ENCODE results near the gene ALOX12. TPM values are rescaled to one million over a fixed set of nuclear protein-coding genes. Genes with fewer than 3 reads are reported as not detected.
"Not testable (repeated sequence)": the region's sequence is repeated elsewhere in the genome, so short reads cannot be mapped to it uniquely, and the experiment has no call there.

Gene ALOX12
- total and polyA plus RNA-seq, 2 experiments from 2014 or later: 0.31 TPM; not detected in 1

- no peak for TF ChIP-seq EZH2phosphoT487 (IDR thresholded peaks at IDR 0.05; ENCODE audit: insufficient read depth, low read depth)
- no peak for TF ChIP-seq EZH2 (IDR thresholded peaks at IDR 0.05; ENCODE audit: insufficient read depth, poor library complexity, severe bottlenecking)
- Histone ChIP-seq H3K9ac (no peak overlapping the region), H3K36me3 (ENCODE audit: low read depth) (no peaks in the 10 kb centered on the region), H3K9me3 (ENCODE audit: low read depth) (no peaks in the 10 kb centered on the region), H3K79me2 (ENCODE audit: insufficient read depth) (no peaks in the 10 kb centered on the region), H3K4me3 (no peak overlapping the region), H2AFZ (no peak overlapping the region), H4K20me1 (ENCODE audit: insufficient read depth) (no peaks in the 10 kb centered on the region), H3F3A (ENCODE audit: insufficient read depth) (no peaks in the 10 kb centered on the region), H3K27ac (no peak overlapping the region), H3K4me1 (ENCODE audit: insufficient read depth) (no peaks in the 10 kb centered on the region), H3K27me3 (replicated peaks; ENCODE audit: insufficient read depth) (no peaks in the 10 kb centered on the region; the same call in 1 of the 2 replicates), H3K9me2 (ENCODE audit: insufficient read depth) (no peaks in the 10 kb centered on the region), H3K4me2 (ENCODE audit: unreplicated experiment) (no peak overlapping the region)
- DNase-seq: no peak
- in situ Hi-C loops (cut with MboI): no loop called here
- WGBS, 2 experiments (ENCODE audit: low coverage in 1 of 2, low lambda C conversion rate in 2 of 2, missing lambda C conversion rate in 2 of 2): 72 to 82% methylated on average over 5 of the region's 5 CpGs
These were observed 42.2 kb upstream of the ALOX12 start for GRCh38 chr17:6953689-6954088.

- TF ChIP-seq EZH2 (IDR thresholded peaks at IDR 0.05; ENCODE audit: insufficient read depth, poor library complexity, severe bottlenecking) (no peak), EZH2phosphoT487 (IDR thresholded peaks at IDR 0.05; ENCODE audit: insufficient read depth, low read depth) (no peak)
- in situ Hi-C loops (cut with MboI): no loop called here
These were observed 36.1 kb upstream of the ALOX12 start for GRCh38 chr17:6959700-6960099.

GRCh38 chr17:6969323-6969726 lies 26.5 kb upstream of the ALOX12 start:
- TF ChIP-seq EZH2 (IDR thresholded peaks at IDR 0.05; ENCODE audit: insufficient read depth, poor library complexity, severe bottlenecking) (no peak), EZH2phosphoT487 (IDR thresholded peaks at IDR 0.05; ENCODE audit: insufficient read depth, low read depth) (no peak)
- Histone ChIP-seq H3K4me1 (ENCODE audit: insufficient read depth) (no peaks in the 10 kb centered on the region), H2AFZ (no peak overlapping the region), H3F3A (ENCODE audit: insufficient read depth) (no peaks in the 10 kb centered on the region), H3K27ac (no peak overlapping the region), H3K36me3 (ENCODE audit: low read depth) (no peaks in the 10 kb centered on the region), H3K27me3 (replicated peaks; ENCODE audit: insufficient read depth) (no peaks in the 10 kb centered on the region), H3K79me2 (ENCODE audit: insufficient read depth) (no peaks in the 10 kb centered on the region), H3K9ac (no peak overlapping the region), H3K4me2 (ENCODE audit: unreplicated experiment) (no peak overlapping the region), H3K9me2 (ENCODE audit: insufficient read depth) (no peaks in the 10 kb centered on the region), H3K9me3 (ENCODE audit: low read depth) (no peaks in the 10 kb centered on the region), H3K4me3 (no peak overlapping the region), H4K20me1 (ENCODE audit: insufficient read depth) (no peaks in the 10 kb centered on the region)
- in situ Hi-C loops (cut with MboI): no loop called here
- peak; percentile 3 for DNase-seq
- 62 to 66% methylated on average over 4 of the region's 4 CpGs for WGBS, 2 experiments (ENCODE audit: low coverage in 1 of 2, low lambda C conversion rate in 2 of 2, missing lambda C conversion rate in 2 of 2)

More at GRCh38 chr17:6959700-6960099, 36.1 kb upstream of the ALOX12 start:
- no peak for DNase-seq
- Histone ChIP-seq H3K4me2 (ENCODE audit: unreplicated experiment) (no peak overlapping the region), H3K79me2 (ENCODE audit: insufficient read depth) (no peaks in the 10 kb centered on the region), H3K27me3 (replicated peaks; ENCODE audit: insufficient read depth) (peaks cover 9% of the 10 kb centered on the region), H3K4me1 (ENCODE audit: insufficient read depth) (no peaks in the 10 kb centered on the region), H4K20me1 (ENCODE audit: insufficient read depth) (no peaks in the 10 kb centered on the region), H3K9me2 (ENCODE audit: insufficient read depth) (no peaks in the 10 kb centered on the region; the same call in 1 of the 2 replicates), H3K4me3 (no peak overlapping the region), H3K9me3 (ENCODE audit: low read depth) (no peaks in the 10 kb centered on the region), H3K9ac (no peak overlapping the region), H2AFZ (no peak overlapping the region), H3F3A (ENCODE audit: insufficient read depth) (no peaks in the 10 kb centered on the region), H3K36me3 (ENCODE audit: low read depth) (no peaks in the 10 kb centered on the region), H3K27ac (no peak overlapping the region)
- WGBS, 2 experiments (ENCODE audit: low coverage in 1 of 2, low lambda C conversion rate in 2 of 2, missing lambda C conversion rate in 2 of 2): 57 to 59% methylated on average over 3 of the region's 3 CpGs

- DNase-seq: no peak
- no peaks in the 10 kb centered on the region for H3K9me2 ChIP-seq (ENCODE audit: insufficient read depth)
- no peak overlapping the region for H3K9ac ChIP-seq
- H3K36me3 ChIP-seq (ENCODE audit: low read depth): no peaks in the 10 kb centered on the region
- H3K9me3 ChIP-seq (ENCODE audit: low read depth): no peaks in the 10 kb centered on the region
- H2AFZ ChIP-seq: no peak overlapping the region
- in situ Hi-C loops (cut with MboI): no loop called here
- 50 to 52% methylated on average over 2 of the region's 2 CpGs for WGBS, 2 experiments (ENCODE audit: low coverage in 1 of 2, low lambda C conversion rate in 2 of 2, missing lambda C conversion rate in 2 of 2)
- H3K4me3 ChIP-seq: no peak overlapping the region
- TF ChIP-seq EZH2 (IDR thresholded peaks at IDR 0.05; ENCODE audit: insufficient read depth, poor library complexity, severe bottlenecking) (no peak), EZH2phosphoT487 (IDR thresholded peaks at IDR 0.05; ENCODE audit: insufficient read depth, low read depth) (no peak)
- no peaks in the 10 kb centered on the region for H3K4me1 ChIP-seq (ENCODE audit: insufficient read depth)
- no peaks in the 10 kb centered on the region for H3K27me3 ChIP-seq (replicated peaks; ENCODE audit: insufficient read depth)
- no peak overlapping the region for H3K27ac ChIP-seq
- H3F3A ChIP-seq (ENCODE audit: insufficient read depth): no peaks in the 10 kb centered on the region
- H4K20me1 ChIP-seq (ENCODE audit: insufficient read depth): no peaks in the 10 kb centered on the region
- H3K4me2 ChIP-seq (ENCODE audit: unreplicated experiment): no peak overlapping the region
- H3K79me2 ChIP-seq (ENCODE audit: insufficient read depth): no peaks in the 10 kb centered on the region
These were observed 24.9 kb upstream of the ALOX12 start for GRCh38 chr17:6970992-6971391.

GRCh38 chr17:6979440-6979839 lies 16.4 kb upstream of the ALOX12 start:
- H3F3A ChIP-seq (ENCODE audit: insufficient read depth); H3K27me3 ChIP-seq (replicated peaks; ENCODE audit: insufficient read depth); H3K4me1 ChIP-seq (ENCODE audit: insufficient read depth); H3K79me2 ChIP-seq (ENCODE audit: insufficient read depth); H2AFZ ChIP-seq; H3K4me3 ChIP-seq; H3K9me3 ChIP-seq (ENCODE audit: low read depth); H3K27ac ChIP-seq; H3K9ac ChIP-seq; H3K4me2 ChIP-seq (ENCODE audit: unreplicated experiment); DNase-seq; H4K20me1 ChIP-seq (ENCODE audit: insufficient read depth); H3K9me2 ChIP-seq (ENCODE audit: insufficient read depth); in situ Hi-C loops (cut with MboI); H3K36me3 ChIP-seq (ENCODE audit: low read depth): not testable (repeated sequence)
- 75% methylated on average over 5 of the region's 5 CpGs for WGBS, 2 experiments (ENCODE audit: low coverage in 1 of 2, low lambda C conversion rate in 2 of 2, missing lambda C conversion rate in 2 of 2)

Measured in GM23248 (cell line).